ENCODE results near the gene LEMD2. TPM values are rescaled to one million over a fixed set of nuclear protein-coding genes. Genes with fewer than 3 reads are reported as not detected.

The LEMD2 gene
- total and polyA plus RNA-seq, 9 of the 15 experiments (the other 6 are each of a cell fraction or from before 2014, with no cell fraction given): 0.32 to 46.3 (median 30.8) TPM

DNA sequence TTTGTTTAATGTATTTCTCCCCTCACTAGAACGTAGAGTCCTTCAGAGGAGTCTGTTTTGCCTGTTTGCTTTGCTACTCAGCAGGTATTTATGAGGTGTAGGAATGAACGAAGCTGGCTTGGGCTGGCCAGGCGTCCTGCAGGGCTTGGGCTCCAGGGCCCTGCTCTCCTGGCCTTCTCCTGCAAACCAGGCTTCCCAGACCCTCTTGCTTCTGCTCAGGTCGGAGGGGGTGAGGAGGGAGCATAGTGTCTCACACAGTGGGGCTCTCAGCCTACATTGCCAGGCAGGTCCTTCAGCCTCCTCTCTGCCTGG is 39.5 kb upstream of the LEMD2 start:
- in situ Hi-C loops (cut with MboI): no loop called here

DNA sequence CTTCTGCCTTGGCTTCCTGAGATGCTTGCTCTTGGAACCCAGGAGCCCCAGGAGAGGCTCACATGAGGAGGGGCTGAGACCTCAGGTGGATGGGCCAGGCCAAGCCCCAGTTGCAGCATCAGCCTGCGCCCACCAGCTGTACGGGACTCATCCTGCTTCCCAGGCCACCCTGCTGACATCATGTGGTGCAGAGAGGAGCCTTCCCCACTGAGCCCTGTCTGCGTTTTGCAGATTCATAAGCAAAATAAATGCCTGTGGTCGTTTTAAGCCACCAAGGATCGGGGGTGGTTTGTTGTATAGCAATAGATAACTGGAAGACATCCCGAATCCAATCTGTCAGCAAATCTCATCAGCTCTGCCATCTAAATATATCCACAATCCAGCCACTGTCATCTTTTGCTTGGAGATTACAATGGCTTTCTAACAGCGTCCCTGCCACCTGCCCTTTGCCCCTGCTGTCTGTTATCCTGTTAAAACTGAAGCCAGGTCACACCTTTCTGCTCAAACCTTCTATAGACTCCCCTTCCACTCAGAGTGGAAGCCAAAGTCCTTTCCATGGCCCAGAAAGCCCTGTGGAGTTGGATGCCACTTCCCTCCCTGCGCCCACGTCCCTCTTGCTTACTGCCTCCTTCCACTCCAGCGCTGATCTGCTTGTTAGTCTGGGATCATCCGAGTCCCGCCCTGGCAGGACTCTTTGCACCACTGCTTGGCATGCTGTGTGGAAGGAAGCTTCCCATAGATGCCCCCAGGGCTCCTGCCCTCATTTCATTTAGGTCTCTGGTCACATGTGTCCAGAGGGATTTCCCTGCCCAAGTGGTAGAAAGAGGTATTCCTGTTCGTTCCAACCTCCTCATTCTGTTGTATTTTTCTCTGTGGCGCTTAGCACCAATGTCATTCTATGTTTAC is 38.9 kb upstream of the LEMD2 start:
- H3K9me1 ChIP-seq (ENCODE audit: control insufficient read depth, insufficient read depth, low read length): no peaks in the 10 kb centered on the region
- no peaks in the 10 kb centered on the region for H3K36me3 ChIP-seq (ENCODE audit: control insufficient read depth, insufficient read depth, low read length)
- H3K9me3 ChIP-seq (replicated peaks; ENCODE audit: control insufficient read depth, insufficient read depth, low read depth, low read length): no peaks in the 10 kb centered on the region
- intact Hi-C loops (cut with micrococcal nuclease): no loop called here
- ATAC-seq: no peak
- H2AFZ ChIP-seq (ENCODE audit: low read depth, low read length): no peak overlapping the region
- CTCF ChIA-PET (ENCODE audit: low intra/inter-chr PET ratio): no interaction called here
- POLR2A ChIA-PET: interaction anchor here (0.6 to 1.2 kb wide), 2 partner anchors 12 to 60 kb away, joined by 3 to 5 read pairs; no protein-coding TSS in a partner anchor
- no peak for FAIRE-seq
- H3K4me1 ChIP-seq (replicated peaks in 1 of 2; ENCODE audit: control insufficient read depth in 2 of 2, insufficient read depth in 2 of 2, low read length in 2 of 2): peaks cover 5 to 20% of the 10 kb centered on the region in 2 experiments; a peak in 4 of 5 replicates
- H3K9ac ChIP-seq (ENCODE audit: insufficient read depth in 1 of 2, low read depth in 2 of 2, low read length in 2 of 2): no peak overlapping the region; a peak in 1 of 4 replicates
- H3K79me2 ChIP-seq (ENCODE audit: control insufficient read depth, insufficient read depth, low read length): no peaks in the 10 kb centered on the region
- BruUV-seq (replicated peaks): no TSS peak
- peaks cover 22 to 60% of the 10 kb centered on the region in 2 experiments for H3K27me3 ChIP-seq (ENCODE audit: control insufficient read depth in 2 of 2, insufficient read depth in 2 of 2, low read length in 2 of 2)
- H3K4me3 ChIP-seq: no peak overlapping the region
- WGBS (ENCODE audit: insufficient coverage, low coverage, missing lambda C conversion rate): 6% methylated on average over 14 of the region's 14 CpGs
- in situ Hi-C loops (cut with MboI): no loop called here
- H3K27ac ChIP-seq (ENCODE audit: extremely low read depth, low read depth, low read length): no peak overlapping the region
- no peak for DNase-seq (ENCODE audit: extremely low read depth in 1 of 4, low spot score in 3 of 4)
- H3K4me2 ChIP-seq (ENCODE audit: insufficient read depth, low read length): no peak overlapping the region
- peaks cover 7% of the 10 kb centered on the region; the same call in 1 of the 2 replicates for H4K20me1 ChIP-seq (replicated peaks; ENCODE audit: control insufficient read depth, insufficient read depth, low read length)
- TF ChIP-seq, protein P1, sequence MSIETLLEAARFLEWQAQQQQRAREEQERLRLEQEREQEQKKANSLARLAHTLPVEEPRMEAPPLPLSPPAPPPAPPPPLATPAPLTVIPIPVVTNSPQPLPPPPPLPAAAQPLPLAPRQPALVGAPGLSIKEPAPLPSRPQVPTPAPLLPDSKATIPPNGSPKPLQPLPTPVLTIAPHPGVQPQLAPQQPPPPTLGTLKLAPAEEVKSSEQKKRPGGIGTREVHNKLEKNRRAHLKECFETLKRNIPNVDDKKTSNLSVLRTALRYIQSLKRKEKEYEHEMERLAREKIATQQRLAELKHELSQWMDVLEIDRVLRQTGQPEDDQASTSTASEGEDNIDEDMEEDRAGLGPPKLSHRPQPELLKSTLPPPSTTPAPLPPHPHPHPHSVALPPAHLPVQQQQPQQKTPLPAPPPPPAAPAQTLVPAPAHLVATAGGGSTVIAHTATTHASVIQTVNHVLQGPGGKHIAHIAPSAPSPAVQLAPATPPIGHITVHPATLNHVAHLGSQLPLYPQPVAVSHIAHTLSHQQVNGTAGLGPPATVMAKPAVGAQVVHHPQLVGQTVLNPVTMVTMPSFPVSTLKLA (conservative IDR thresholded peaks at IDR 0.05): no peak
- TF ChIP-seq SRSF1 (IDR thresholded peaks at IDR 0.05; ENCODE audit: low read depth, low read length) (no peak), ZNF316 (IDR thresholded peaks at IDR 0.05) (no peak), CXXC5 (CRISPR knock-in tag; IDR thresholded peaks at IDR 0.05) (no peak), ETV1 (tag; conservative IDR thresholded peaks at IDR 0.05; ENCODE audit: low read depth) (no peak), ZNF512 (tag; IDR thresholded peaks at IDR 0.05) (no peak), POLR2B (IDR thresholded peaks at IDR 0.05; ENCODE audit: low read depth, partially characterized antibody) (no peak), LARP7 (IDR thresholded peaks at IDR 0.05) (no peak), SRF (CRISPR knock-in tag; IDR thresholded peaks at IDR 0.05) (no peak), KDM5B (IDR thresholded peaks at IDR 0.05; ENCODE audit: insufficient replicate concordance, low read depth, low read length) (no peak)

More for the DNA sequence above, 39.5 kb upstream of the LEMD2 start:
- no TSS peak for BruUV-seq (replicated peaks)
- peaks cover 22 to 58% of the 10 kb centered on the region in 2 experiments for H3K27me3 ChIP-seq (ENCODE audit: control insufficient read depth in 2 of 2, insufficient read depth in 2 of 2, low read length in 2 of 2)
- 0% methylated on average over 4 of the region's 4 CpGs for WGBS (ENCODE audit: insufficient coverage, low coverage, missing lambda C conversion rate)
- peak overlapping the region in 1 of 2 experiments; percentile 24; a peak in 2 of 4 replicates for H3K9ac ChIP-seq (ENCODE audit: insufficient read depth in 1 of 2, low read depth in 2 of 2, low read length in 2 of 2)
- intact Hi-C loops (cut with micrococcal nuclease): no loop called here
- no peak overlapping the region for H3K4me3 ChIP-seq
- H3K27ac ChIP-seq (ENCODE audit: extremely low read depth, low read depth, low read length): no peak overlapping the region
- no peak for DNase-seq (ENCODE audit: extremely low read depth in 1 of 4, low spot score in 3 of 4)
- no peak for FAIRE-seq
- no peak for ATAC-seq
- H2AFZ ChIP-seq (ENCODE audit: low read depth, low read length): no peak overlapping the region
- H3K36me3 ChIP-seq (ENCODE audit: control insufficient read depth, insufficient read depth, low read length): no peaks in the 10 kb centered on the region
- no peaks in the 10 kb centered on the region for H3K9me1 ChIP-seq (ENCODE audit: control insufficient read depth, insufficient read depth, low read length)
- ChIA-PET CTCF (ENCODE audit: low intra/inter-chr PET ratio) (no interaction called here), POLR2A (interaction anchor here (0.7 to 1.2 kb wide), 2 partner anchors 13 to 17 kb away, joined by 4 to 5 read pairs; no protein-coding TSS in a partner anchor)
- no peak for TF ChIP-seq CBX2 (IDR thresholded peaks at IDR 0.05; ENCODE audit: insufficient read depth, low read length, poor library complexity, severe bottlenecking)
- no peak for TF ChIP-seq HLTF (IDR thresholded peaks at IDR 0.05)
- peaks cover 5 to 20% of the 10 kb centered on the region in 2 experiments; a peak in 4 of 5 replicates for H3K4me1 ChIP-seq (replicated peaks in 1 of 2; ENCODE audit: control insufficient read depth in 2 of 2, insufficient read depth in 2 of 2, low read length in 2 of 2)
- no peak overlapping the region for H3K4me2 ChIP-seq (ENCODE audit: insufficient read depth, low read length)
- H3K79me2 ChIP-seq (ENCODE audit: control insufficient read depth, insufficient read depth, low read length): no peaks in the 10 kb centered on the region
- no peaks in the 10 kb centered on the region for H3K9me3 ChIP-seq (replicated peaks; ENCODE audit: control insufficient read depth, insufficient read depth, low read depth, low read length)
- H4K20me1 ChIP-seq (replicated peaks; ENCODE audit: control insufficient read depth, insufficient read depth, low read length): peaks cover 7% of the 10 kb centered on the region; the same call in 1 of the 2 replicates

All from K562 (cell line).